Peyer's patch (tissue), 4 donors: ENCODE measurements around the gene PTOV1. TPM values are rescaled to one million over a fixed set of nuclear protein-coding genes. Genes with fewer than 3 reads are reported as not detected.

Experiments used
- DNase-seq, 3 donors: peaks; one replicate each; pipeline ENCODE4 v3.0.0-alpha.2; 2017 to 2019
- H3K27ac ChIP-seq, 4 donors: fragments of 200-600 bp; sonication (generic); one replicate each; pipeline ENCODE4 v1.5.1; 2016 to 2019
- H3K27me3 ChIP-seq, 2 donors: fragments of 200-600 bp; sonication (generic); one replicate each; pipeline ENCODE4 v1.5.1; 2019
- H3K36me3 ChIP-seq, 3 donors: fragments of 200-600 bp; sonication (generic); one replicate each; pipeline ENCODE4 v1.5.1; 2016 to 2019
- H3K4me1 ChIP-seq, 4 donors: fragments of 200-600 bp; sonication (generic); one replicate each; pipeline ENCODE4 v1.5.1; 2016 to 2019
- H3K4me3 ChIP-seq, 4 donors: fragments of 200-600 bp; sonication (generic); 1 replicate in 3 of 4; 2 replicates in 1 of 4; pipeline ENCODE4 v1.5.1; 2016 to 2019; ENCODE audit warnings: mild to moderate bottlenecking in 1 of 4
- H3K9me3 ChIP-seq, 4 donors: fragments of 200-600 bp; sonication (generic); one replicate each; pipeline ENCODE4 v1.5.1; 2016 to 2019; ENCODE audit warnings: mild to moderate bottlenecking in 1 of 4
- POLR2A ChIP-seq, 2 donors: fragments of 450-650 bp; IDR thresholded peaks; one replicate each; pipeline ENCODE4 v1.5.1; 2017; ENCODE audit warnings: antibody characterized with exemption in 2 of 2, mild to moderate bottlenecking in 2 of 2, moderate library complexity in 2 of 2
- total RNA-seq, 4 donors: library from RNA; depleted of rRNA; stranded (reverse); fragments of >200 nt; gene quantifications; one replicate each; pipeline ENCODE4 v1.1.0, GENCODE V29; 2016
- TF ChIP-seq, protein P1 (sequence below), 6 experiments: fragments of 450-650 bp in 4 of 6; fragments of 200-600 bp in 2 of 6; sonication (generic) in 1 of 6; IDR thresholded peaks; one replicate each; pipeline ENCODE4 v1.5.1; 2017 to 2019; ENCODE audit warnings: antibody characterized with exemption in 6 of 6, mild to moderate bottlenecking in 3 of 6, moderate library complexity in 1 of 6

Gene PTOV1
- total RNA-seq, 4 donors from 2014 or later: 80.0 to 153 (median 95.9) TPM

DNA sequence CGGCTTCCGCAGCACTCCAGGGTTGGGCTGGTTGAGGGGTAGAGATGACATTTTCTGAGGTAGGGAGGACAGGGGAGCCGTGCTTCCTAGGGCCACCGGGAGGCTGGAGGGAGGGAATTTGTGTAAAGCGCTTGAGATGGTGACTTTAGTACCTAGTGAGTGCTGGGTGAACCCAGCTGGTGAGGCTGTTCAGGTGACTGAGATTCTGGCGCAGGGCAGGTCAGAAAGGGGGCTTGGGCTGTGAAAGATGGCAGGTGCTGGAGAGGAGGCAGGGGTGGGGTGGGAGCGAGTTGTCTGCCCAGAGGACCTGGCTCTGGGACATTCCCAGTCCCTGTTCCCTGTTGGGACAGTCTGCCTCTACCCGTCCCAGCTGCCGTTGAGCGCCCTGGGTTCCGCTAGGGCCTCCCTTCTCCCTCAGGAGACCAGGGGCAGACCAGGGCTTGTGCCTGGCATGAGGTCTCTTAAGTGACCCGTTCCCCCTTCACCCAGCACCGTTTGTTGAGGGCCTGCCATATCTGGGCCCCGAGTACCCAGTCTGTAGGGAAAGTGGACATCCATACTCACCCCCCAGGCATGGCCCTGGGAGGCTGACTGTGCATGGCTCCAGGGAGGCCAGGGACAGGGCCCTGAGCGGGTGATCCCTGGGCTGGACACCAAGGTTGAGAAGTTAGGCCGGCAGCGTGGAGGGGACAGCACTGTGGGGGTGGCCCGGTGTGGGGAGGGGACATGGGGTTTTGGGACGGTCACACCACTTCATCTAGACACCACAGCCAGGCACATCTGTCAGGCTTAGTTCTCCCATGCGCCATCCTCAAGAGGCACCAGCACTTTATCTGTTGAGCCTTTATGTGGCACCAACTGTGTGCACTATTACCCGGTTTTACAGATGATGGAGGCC is 5.0 kb downstream of the PTOV1 start:
- H3K4me1 ChIP-seq: peaks cover 0 to 22% (median 6%) of the 10 kb centered on the region in 4 donors
- TF ChIP-seq, protein P1, sequence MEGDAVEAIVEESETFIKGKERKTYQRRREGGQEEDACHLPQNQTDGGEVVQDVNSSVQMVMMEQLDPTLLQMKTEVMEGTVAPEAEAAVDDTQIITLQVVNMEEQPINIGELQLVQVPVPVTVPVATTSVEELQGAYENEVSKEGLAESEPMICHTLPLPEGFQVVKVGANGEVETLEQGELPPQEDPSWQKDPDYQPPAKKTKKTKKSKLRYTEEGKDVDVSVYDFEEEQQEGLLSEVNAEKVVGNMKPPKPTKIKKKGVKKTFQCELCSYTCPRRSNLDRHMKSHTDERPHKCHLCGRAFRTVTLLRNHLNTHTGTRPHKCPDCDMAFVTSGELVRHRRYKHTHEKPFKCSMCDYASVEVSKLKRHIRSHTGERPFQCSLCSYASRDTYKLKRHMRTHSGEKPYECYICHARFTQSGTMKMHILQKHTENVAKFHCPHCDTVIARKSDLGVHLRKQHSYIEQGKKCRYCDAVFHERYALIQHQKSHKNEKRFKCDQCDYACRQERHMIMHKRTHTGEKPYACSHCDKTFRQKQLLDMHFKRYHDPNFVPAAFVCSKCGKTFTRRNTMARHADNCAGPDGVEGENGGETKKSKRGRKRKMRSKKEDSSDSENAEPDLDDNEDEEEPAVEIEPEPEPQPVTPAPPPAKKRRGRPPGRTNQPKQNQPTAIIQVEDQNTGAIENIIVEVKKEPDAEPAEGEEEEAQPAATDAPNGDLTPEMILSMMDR (IDR thresholded peaks at IDR 0.05): no peak
- no peak for TF ChIP-seq POLR2A (IDR thresholded peaks at IDR 0.05)
- no peaks in the 10 kb centered on the region for H3K27me3 ChIP-seq
- no peaks in the 10 kb centered on the region for H3K9me3 ChIP-seq
- DNase-seq: peak in 1 of 3 donors; percentile 40
- H3K36me3 ChIP-seq: peaks cover 0 to 63% (median 0%) of the 10 kb centered on the region in 3 donors
- no peak overlapping the region for H3K4me3 ChIP-seq
- H3K27ac ChIP-seq: no peak overlapping the region

DNA sequence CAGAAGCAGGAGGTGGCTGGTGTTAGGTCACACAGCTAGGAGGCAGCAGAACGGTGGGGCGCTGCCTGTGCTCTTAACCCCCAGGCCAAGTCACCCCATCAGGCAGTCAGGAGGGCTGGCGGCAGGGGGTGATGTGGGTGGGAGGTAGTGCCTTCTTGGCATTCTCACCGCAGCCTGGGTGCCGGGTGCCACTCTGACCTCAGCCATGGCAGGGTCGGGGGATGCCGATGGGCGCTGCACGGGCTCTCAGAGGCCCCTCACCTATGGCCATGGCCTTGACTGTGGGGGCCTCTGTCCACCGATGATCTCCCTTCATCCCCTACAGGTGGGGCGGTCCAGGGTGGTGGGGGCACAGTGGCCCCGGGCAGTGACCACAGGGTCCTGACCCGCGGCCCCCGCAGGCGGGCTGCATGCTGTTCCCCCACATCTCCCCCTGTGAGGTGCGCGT is 5.6 kb downstream of the PTOV1 start:
- Histone ChIP-seq H3K27ac (no peak overlapping the region), H3K36me3 (peaks cover 0 to 70% (median 0%) of the 10 kb centered on the region in 3 donors), H3K4me1 (peaks cover 0 to 24% (median 6%) of the 10 kb centered on the region in 4 donors), H3K27me3 (no peaks in the 10 kb centered on the region), H3K9me3 (no peaks in the 10 kb centered on the region), H3K4me3 (no peak overlapping the region)
- TF ChIP-seq POLR2A (IDR thresholded peaks at IDR 0.05): no peak
- TF ChIP-seq, protein P1 (IDR thresholded peaks at IDR 0.05): no peak
- DNase-seq: no peak

DNA sequence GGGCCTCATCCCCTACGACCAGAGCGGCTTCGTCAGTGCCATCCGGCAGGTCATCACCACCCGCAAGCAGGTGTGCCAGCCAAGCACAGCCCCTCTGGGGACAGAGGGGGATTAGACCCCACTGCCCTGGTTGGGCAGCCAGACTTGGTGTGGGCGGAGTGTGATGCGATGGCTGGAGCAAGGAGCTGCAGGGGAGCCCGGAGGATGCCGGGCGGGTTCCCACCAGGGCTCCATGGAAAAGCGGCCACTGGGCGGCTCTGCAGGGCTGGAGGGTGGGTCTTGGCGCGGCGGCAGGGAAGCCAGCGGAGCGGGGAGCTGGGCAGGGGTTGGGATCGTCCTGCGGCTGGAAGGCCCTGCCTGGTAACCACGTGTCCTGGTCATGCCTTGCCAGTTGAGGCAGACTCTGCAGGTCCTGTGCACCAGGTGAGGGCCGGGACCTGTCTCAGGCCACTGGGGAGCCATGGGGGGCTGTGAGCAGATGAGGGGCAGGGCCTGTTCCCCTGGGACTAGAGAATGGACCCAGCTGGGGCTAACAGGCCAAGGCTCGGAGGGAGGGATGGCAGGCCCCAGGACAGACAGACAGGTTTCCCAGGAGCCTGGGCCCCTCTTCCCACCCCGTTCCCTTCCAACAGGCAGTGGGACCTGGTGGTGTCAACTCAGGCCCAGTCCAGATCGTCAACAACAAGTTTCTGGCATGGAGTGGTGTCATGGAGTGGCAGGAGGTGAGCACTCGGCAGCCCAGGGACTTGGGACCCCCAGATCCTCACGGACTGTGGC is 6.3 kb downstream of the PTOV1 start:
- Histone ChIP-seq H3K27ac (no peak overlapping the region), H3K36me3 (peaks cover 0 to 77% (median 0%) of the 10 kb centered on the region in 3 donors)
- DNase-seq: peak in 1 of 3 donors; percentile 46

DNA sequence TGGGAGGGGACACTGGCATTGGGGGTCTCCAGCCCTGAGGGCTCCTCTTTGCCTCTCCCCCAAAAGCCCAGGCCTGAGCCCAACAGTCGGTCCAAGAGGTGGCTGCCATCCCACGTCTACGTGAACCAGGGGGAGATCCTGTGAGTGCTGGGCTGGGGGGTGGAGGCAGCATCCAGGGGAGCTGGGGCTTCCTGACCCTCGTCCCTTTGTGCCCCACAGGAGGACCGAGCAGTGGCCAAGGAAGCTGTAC is 6.8 kb downstream of the PTOV1 start:
- H3K9me3 ChIP-seq: no peaks in the 10 kb centered on the region
- peaks cover 0 to 14% (median 0%) of the 10 kb centered on the region in 4 donors for H3K4me1 ChIP-seq
- no peaks in the 10 kb centered on the region for H3K27me3 ChIP-seq
- DNase-seq: no peak
- H3K36me3 ChIP-seq: peaks cover 0 to 82% (median 0%) of the 10 kb centered on the region in 3 donors
- H3K4me3 ChIP-seq: no peak overlapping the region
- no peak for TF ChIP-seq POLR2A (IDR thresholded peaks at IDR 0.05)
- TF ChIP-seq, protein P1 (IDR thresholded peaks at IDR 0.05): no peak
- H3K27ac ChIP-seq: no peak overlapping the region

More for the DNA sequence above, 6.3 kb downstream of the PTOV1 start:
- Histone ChIP-seq H3K27me3 (no peaks in the 10 kb centered on the region), H3K4me1 (peaks cover 0 to 20% (median 2%) of the 10 kb centered on the region in 4 donors), H3K9me3 (no peaks in the 10 kb centered on the region), H3K4me3 (no peak overlapping the region)
- TF ChIP-seq, protein P1 (IDR thresholded peaks at IDR 0.05): no peak
- TF ChIP-seq POLR2A (IDR thresholded peaks at IDR 0.05): no peak

DNA sequence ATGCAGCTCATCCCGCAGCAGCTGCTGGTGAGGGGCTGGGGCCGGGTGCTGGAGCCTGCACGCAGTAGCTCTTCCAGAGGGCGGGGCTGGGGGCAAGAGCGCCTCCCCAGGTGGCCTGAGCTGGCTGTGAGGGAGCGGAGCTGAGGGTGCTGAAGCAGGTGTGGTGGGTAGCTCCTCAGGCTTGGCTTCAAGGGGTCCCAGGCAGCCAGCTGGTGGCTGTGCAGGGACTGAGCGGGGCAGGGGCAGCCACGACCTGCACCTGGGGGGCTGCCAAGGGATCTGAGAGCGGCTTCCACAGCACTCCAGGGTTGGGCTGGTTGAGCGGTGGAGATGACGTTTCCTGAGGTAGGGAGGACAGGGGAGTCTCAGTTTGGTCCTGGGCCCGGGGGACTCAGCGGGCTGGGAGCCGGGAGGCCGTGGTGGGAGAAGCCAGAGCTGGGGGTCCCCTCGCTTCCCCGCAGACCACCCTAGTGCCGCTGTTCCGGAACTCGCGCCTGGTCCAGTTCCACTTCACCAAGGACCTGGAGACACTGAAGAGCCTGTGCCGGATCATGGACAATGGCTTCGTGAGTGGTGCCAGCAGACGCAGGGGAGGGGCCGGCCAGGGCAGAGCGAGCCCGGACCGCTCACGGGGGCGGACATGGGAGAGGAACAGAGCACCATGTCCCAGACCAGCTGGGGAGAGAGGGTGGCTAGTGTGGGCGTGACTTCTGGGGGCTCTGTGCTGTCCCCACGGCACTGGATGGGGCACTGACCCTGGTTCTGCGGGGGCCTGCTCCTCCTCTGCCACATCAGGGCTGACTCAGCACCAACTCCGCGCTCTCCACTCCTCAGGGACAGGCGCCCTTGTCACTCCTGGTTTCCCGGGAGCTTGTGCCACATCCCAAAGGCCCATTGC is 7.4 kb downstream of the PTOV1 start:
- Histone ChIP-seq H3K27me3 (no peaks in the 10 kb centered on the region), H3K4me3 (no peak overlapping the region), H3K9me3 (no peaks in the 10 kb centered on the region), H3K36me3 (peaks cover 0 to 87% (median 0%) of the 10 kb centered on the region in 3 donors), H3K4me1 (peaks cover 0 to 14% (median 0%) of the 10 kb centered on the region in 4 donors), H3K27ac (no peak overlapping the region)
- DNase-seq: peak in 1 of 3 donors; percentile 43
- TF ChIP-seq, protein P1 (IDR thresholded peaks at IDR 0.05): no peak
- TF ChIP-seq POLR2A (IDR thresholded peaks at IDR 0.05): no peak
